T-helper 2 cell (primary cell): ENCODE data around the gene USH1G.

ENCODE experiments used
- DNase-seq, 5 experiments: peaks; one replicate each; pipeline versions ENCODE4 v3.0.0 to v3.0.0-alpha.2; 2012 to 2022

The USH1G gene

DNA sequence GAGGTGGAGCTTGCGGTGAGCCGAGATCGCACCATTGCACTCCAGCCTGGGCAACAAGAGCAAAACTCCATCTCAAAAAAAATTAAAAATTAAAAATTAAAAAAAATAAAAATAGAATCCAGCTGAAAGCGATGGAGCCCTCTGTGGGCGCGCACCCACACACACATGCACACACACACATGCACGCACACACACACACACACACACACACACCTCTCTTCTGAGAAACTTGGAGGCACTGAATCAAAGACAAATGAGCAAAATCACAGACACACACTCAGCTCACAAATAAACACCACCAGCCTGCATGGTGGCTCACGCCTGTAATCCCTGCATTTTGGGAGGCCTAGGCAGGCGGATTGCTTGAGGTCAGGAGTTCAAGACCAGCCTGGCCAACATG is 20.0 kb downstream of the USH1G start:
- no peak for DNase-seq

DNA sequence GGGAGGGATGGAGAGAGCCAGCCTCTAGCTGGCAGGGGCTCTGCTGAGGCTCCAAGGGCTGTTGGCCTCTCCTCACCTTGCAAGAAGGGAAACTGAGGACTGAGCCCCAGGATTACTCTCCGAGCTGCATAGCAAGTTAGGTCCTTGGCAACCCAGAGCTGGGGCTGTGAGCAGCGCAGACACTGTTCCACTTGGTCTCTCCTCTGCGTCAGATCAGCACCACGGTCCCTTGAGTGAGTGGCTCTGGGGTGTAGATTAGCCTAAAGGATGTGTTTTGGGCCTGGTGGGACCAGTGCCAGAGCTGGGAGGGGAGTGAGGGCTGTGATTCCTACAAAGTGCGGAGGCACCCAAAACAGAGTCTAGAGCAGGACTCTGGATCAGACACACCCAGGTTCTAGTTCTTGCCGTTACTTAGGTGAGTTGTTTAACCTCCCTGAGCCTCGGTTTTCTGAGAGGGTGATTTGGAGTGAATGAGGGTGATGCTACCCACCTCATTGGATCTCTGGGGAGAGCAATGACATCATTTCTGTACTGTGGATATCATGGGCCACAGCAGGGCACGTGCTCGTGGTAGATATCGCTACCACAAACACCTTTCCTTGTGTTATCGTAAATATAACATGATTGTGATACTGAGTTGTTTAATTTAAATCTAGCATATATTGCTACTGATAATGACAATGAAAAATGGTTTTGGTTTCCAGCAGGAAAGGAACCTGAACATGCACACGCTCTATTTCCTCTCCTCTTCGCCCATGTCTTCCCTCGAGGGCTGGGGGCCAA is 21.5 kb downstream of the USH1G start:
- no peak for DNase-seq

DNA sequence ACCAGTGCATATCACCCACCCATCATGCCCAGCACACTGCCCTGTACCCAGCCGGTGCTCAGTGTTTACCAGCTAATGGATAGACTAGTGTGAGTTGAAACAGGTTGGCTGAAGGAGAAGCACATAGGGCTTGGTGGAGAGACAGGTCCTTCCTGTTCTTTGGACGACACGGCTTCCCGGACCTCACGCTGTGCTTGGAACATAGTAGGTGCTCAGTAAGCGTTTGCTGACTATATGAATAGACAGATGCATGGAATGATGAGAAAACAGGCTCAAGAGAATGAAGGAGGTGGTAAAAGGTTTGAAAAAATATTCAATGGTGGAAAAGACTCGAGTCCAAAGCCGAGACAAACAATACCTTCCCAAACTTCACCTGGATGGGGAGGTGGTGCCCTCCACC is 22.8 kb downstream of the USH1G start:
- no peak for DNase-seq

DNA sequence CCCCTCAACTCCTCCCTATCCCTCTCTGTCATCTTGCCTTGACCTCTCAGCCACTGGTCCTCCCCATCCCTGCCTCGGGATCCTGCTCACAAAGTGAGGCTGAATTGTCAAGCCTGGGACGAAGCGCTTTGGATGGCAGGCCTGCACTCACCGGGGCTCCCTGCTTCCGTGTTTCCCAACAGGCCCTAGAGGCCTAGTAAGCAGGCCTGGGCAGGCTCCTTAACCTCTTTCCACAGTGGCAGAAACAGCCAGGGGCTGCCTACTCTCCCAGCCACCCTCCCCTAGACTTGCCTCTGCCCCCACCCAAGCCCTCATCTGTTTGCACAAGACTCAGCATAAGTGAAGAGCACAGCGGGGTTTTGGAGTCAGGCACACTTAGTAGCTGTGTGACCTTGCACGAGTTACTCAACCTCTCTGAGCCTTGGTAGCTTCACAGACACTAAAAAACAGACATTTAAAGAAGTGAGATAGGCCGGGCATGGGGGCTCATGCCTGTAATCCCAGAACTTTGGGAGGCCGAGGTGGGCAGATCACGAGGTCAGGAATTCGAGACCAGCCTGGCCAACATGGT is 24.6 kb downstream of the USH1G start:
- no peak for DNase-seq

DNA sequence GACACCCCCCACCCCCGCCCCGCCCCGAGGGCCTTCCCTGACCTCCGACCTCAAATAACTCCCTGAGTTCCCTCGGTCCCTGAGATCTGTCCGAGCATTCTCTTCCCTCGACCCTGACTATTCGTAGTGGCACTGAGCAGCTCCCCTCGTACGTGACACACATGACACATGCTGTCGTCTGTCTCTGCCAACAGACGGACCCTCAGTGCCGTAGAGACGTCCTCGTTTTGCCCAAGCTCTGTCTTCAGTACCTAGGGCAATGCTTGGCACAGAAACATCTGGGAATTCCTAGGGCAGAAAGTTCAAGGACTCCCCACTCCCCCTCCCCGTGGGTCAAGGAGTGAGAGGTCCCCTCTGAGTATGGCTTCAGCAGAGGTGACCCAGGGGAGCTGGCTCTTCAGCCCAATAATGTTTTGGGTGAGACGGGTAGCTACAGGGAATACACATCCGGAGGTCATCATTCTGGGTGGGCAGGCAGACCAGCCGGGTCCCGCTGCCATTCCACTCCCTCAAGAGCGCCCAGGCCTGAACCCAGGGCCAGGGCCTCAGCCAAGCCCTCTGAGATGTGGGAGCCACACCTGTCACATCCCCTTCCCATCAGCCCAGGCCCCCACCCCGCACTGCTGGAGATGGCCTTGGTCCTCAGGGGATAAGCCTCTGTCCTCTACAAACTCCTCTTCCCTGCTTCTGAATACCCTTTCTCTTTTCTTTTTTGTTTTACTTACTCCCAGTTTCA is 29.0 kb downstream of the USH1G start:
- DNase-seq, result no peak

DNA sequence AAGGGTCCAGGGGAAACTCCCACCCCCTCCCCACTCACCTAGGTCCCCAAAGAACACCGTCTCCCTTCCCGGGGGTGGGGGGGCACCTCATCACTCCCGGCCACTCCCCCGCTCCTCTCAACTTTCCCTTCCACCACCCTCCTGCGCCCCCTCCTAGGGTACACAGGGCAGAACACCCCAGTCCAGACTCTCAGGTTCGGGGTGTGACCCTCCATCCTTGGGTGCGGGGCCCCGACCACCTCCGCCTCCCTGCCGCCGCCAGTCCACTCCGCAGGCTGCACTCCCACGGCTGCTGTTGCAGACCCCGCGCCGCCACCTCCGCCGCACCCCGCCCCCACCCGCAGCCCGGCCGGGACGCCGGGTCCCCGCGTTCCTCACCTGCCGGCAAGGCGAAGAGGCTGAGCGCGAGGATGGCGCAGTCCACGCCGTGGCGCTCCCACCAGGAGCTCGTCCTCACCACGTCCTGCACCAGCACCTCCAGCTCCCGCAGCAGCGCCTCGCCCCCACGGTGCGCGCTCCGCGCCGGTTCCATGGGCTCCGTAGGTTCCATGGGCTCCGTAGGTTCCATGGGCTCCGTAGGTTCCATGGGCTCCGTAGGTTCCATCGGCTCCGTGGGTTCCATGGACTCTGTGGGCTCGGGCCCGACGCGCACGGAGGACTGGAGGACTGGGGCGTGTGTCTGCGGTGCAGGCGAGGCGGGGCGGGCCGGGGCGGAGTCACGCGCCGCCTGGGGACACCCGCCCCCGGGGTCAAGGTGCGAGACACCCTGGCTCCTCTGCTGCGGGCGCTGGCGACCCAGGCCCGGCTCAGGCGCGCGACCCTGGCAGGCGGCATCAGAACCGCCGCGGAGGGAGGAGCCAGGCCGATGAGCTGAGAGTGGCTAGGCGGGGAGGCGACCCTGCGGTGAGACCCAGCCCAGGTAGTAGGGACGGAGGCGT is 29.8 kb downstream of the USH1G start, which contains the start of gene FADS6:
Gene FADS6 (minus strand): TSS at position 660 of the 938 bp plus-strand sequence. CDS start 38 bp downstream, at position 622.
- no peak for DNase-seq

DNA sequence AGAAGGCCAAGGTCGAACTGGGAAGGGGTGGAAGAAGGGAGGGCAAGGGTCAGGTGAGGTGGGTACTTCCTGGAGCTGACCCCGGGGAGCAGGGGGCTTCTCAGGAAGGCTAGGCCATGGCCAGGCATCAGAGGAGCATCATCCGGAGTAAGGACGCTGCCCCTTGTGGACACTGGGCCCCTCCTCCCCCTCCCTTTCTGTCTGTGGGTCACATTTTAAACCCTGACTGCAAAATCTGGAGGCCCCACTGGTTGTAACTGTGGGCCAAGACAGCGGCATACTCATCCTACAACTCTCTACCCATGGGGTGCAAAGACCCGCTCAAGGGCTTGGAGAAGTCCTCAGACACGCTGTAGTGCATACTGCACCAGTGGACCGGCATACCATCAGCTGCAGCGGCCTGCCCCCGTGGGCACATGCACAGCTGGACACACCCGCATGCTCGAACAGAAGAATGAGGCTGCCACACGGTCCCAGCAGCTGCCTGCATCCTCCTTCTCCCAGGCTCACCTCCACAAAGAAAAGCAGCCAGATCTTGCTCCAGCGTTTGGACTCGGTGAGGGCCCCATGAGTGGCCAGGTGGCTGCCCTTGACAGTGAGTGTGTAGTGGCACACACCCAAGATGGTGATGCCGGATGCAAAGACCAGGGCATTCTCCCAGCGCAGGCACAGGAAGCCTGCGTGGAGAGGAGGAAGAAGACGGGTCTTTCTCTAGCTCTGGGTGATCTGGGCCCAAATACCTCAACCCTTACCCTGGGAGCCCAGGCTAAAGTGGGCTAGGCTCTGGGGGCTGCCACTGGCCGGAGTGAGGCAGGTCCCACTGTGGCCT is 30.8 kb downstream of the USH1G start:
- DNase-seq, result no peak

DNA sequence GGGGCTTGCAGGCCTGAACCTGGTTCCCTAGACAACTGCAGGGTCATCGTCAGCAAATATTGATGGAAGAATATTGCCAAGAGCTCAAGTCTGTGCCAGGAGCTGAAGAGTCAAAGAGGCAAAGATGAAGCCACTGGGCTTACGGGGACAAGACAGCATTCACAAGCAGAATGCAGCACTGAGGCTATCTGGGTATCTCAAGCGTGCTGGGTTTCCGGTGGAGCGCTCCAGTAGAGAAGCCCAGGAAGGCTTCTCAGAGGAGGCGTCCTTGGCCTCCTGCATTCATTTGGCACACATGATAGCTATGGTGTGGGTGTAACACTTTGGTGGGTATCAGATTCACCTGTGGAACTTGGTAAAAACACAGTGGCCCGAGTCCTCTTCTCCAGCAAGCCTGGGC is 32.5 kb downstream of the USH1G start:
- DNase-seq, result no peak

DNA sequence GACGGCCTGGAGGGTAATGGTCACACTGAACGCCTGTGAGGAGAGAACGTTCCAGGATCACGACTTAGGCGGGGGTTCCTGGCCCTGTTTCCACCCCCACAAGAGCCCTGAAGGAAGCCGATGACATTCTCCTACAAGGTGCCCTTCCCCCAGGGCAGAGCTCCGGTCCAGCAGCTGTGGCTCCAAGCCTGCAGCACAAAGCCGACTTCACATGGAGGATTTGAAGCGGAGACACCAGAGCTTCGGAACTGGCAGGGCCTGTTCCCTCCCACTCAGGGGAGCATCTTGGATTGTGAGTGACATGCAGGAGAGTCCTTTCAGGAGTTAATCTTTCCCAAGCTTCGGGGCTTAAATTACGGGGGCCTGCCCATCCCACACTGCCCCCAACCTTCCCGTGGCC is 34.6 kb downstream of the USH1G start:
- DNase-seq, result no peak

DNA sequence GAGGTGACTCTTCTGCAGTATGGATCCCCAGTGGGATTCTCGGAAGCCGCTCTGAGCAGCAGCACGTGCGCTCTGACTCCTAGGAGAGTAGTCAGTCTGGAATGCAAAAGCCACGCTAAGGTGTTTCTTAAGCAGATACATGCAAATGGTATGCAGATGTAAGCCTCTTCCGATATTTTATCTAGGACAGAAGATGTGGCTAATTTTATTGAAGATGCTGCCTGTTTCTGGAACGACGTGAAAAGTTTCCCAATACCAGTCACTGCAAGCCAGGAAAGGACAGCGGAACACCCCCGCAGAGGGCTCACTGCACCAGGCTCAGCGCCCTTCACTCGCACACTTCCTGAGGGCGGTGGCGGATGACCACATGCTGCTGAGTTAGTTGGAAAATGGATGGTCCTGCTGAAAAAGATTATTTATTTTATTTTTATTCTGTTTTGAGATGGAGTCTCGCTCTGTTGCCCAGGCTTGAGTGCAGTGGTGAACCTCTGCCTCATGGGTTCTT is 39.8 kb downstream of the USH1G start:
- DNase-seq, result no peak

DNA sequence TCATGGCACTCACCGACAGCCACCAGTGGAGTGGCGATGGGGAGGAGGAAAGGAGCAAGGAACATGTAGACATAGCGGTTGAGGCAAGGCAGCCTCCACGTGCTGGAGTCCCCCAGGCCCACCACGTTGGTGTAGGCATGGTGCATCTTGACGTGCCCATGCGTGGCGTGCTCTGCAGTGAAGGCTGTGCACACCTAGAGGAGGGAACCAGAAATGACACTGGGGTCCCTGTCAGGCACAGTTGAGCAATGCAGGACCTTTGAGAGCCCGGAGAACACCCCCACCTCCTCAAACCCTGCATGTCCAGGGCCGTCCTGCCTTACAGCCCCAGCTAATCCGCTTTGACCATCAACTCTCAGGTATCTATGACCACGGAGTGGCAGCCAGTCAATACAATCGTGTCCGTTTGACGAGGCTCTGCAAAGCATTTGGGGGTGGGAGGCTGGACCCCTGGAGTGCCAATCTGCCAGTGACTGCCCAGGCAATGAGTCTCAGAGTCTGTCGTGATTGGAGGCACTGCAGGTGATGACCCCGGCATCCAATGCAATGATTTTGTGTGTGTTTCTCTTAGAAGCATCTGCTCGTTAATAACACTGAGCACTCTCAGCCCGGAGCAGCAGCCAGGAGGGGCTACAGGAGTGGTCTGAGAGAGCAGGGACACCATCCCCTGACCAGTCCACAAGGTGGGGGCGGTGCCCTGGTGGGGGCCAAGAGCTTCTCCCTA is 40.4 kb downstream of the USH1G start:
- no peak for DNase-seq

DNA sequence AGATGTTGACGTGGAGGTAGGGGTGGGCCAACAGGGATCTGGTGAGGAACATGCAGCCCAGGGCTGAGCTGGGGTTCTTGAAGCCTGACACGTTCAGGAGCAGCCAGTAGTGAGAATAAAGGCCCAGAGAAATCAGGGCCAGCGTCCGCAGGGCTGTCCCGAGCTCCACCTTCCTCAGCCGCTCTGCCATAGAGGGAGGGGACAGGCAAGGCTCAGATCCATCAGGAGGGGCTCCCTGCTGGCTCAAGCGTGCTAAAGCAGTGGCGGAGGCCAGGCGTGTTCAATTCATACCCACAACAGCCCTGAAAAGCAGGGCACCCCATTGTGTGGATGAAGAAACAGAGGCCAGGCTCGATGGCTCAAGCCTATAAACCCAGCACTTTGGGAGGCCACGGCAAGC is 42.0 kb downstream of the USH1G start:
- no peak for DNase-seq

DNA sequence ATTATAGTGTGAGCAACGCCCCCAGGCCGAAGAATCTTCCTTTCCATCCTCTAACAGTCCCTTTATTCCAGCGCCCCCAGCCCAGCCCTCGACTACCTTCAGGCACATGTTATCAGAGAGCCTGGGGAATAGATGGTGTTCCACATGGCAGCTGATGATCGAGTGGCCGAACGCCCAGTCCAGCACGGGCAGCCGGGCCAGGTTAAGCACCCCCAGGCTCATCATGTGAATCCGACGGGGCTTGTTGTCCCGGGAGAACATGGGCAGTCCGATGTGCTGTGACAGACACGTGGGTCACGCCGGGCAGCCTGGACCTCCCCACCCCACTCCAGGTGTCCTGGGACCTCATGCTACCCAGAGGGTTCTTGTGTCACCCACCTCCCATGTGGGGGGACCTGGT is 43.7 kb downstream of the USH1G start:
- no peak for DNase-seq

DNA sequence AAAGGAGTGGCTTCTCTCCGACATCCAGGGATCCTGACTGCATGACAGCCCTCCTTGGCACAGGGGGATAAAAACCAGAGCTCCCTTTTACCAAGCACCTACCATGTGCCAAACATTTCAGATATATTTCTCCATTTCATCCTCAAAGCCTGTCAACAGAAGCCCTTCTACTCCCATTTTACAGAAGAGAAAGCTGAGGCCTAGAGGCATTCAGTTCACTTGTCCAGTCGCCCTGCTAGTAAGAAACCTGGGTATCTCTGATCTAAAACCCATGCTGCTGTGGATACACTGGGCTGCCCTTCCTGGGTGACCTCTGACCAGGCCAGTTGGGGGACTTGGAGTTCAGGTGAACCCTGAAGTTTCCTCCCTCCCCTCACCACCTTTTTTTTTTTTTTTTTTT is 44.4 kb downstream of the USH1G start:
- no peak for DNase-seq

DNA sequence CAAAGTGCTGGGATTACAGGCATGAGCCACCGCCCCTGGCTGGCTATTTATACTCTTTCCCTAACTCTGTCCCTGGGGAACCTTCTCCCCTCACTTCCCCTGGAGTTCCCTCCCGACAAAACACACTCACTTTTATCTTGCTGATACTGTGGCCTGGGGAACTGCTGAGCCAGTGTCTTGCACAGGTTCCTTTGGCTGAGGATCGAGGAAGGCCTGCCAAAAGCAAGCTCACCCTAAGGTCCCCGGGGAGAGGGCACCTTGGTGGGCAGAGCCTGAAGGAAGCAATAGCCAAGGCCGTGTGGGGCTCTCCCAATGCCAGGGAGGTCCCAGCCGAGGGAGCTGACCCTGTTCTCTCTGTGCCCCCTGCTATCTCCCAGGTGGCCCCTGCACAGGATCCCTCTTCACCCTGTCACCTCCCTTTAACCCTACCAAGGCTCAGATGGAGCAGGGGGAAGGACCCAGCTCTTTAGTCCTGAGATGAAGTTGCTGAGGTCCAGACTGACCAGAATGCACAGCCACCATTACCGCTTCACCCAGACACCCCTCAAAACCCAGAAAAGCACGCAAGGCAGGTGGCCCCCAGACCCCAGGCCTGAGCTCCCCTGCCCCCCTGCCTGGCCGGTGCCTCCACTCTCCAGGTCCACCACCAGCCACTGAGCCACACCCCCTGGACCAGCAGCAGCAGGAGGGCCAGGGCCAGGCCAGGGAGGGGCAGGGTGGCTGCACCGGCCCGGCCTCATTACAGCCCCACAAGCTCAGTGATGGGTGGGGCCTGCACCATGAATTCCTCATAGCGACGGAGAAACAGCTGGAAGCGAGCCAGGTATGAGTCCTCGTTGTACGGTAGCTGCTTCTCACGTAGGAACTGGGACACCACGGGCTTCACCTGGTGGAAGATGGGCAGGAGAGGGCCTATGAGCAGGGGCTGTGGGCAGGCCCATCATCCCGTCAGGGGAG is 45.2 kb downstream of the USH1G start:
- DNase-seq, result no peak

DNA sequence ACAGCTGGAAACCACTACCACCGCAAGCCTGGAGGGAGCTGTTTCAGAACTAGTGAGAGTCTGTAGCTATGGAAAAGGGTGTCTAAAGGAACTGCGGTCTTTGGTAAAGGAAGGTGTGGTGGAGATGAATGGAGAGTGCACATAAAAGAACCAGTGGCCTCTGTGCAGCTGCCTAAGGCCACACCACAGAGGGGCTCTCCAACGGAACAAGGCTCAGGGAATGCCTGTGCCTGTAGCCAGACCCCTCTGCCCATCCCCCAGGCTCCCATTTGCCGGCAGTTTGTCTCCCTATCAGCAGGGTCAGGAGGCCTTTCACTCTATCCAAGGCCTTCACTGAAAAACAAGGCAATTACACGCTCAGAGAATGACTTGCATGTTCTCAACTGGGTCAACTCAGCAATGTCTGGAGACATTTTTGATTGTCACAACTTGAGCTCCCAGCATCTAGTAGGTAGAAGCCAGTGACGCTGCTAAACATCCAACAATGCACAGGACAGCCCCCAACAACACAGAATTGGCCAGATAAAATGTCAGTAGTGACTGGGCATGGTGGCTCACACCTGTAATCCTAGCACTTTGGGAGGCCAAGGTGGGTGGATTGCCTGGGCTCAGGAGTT is 47.0 kb downstream of the USH1G start:
- DNase-seq, result no peak

DNA sequence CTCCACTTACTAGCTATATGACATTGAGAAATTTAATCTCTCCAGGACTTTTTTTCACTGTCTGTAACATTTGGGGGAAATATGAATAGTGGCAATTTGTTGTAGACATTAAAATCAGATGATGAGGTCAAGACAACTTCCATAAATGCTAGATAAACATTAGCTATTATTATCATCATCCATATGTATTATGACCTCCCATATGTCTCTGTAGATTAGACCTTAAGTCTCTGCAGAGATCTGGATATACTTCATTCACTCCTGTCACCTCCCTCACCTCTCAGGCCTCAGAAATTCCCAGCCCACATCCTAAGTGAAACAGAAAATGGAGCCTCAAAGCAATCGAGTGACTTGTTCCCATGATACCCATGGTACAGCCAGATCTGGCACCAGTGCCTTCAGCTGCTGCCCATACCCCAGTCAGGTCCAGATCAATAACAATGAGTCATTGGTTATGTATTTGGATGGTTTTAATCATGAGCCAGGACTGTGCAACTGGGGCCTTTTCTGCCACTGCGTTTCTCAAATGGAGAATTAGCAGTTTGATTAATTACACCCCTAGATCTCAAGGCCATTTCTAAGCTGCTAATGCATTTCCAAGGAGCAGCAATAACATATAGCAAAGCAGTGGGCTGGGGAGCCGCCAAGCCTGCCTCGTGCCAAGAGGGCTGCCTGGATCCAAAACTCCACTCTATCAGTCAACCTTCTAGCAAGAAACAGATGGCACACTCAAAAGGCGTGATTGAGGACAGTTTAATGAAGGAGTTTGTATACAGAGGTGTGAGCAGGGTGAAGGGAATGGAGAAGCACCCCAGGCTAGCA is 47.7 kb downstream of the USH1G start:
- no peak for DNase-seq

DNA sequence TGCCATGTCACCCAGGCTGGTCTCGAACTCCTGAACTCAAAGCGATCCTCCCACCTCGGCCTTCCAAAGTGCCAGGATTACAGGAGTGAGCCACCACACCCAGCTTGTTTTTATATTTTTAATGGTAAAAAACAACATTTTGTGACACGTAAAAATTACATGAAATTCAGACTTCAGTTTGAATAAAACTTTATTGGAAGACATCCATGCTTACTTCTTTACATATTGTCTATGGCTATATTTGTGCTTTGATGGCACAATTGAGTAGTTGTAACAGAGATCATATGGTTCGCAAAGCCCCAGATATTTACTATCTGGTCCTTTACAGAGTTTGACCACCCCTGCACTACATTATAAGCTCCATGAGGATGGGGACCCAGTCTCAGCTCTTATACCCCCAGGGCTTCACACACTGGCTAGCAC is 48.4 kb downstream of the USH1G start:
- no peak for DNase-seq
